ENCODE data around the gene ZNF747. TPM values are rescaled to one million over a fixed set of nuclear protein-coding genes. Genes with fewer than 3 reads are reported as not detected.
"Not testable (repeated sequence)": the region's sequence is repeated elsewhere in the genome, so short reads cannot be mapped to it uniquely, and the experiment has no call there.

Gene ZNF747
- total RNA-seq, 1 donor from 2014 or later = 8.9 TPM

GRCh38 chr16:30524575-30525568 is 9.8 kb downstream of the ZNF747 start:
- intact Hi-C loops (cut with micrococcal nuclease) = loop anchor here (10.0 kb wide), 1 partner anchor 80 kb away; the partner anchor contains the start of gene SEPHS2
- TF ChIP-seq CTCF (IDR thresholded peaks at IDR 0.05; ENCODE audit: borderline replicate concordance) = no peak
- DNase-seq = no peak

GRCh38 chr16:30523768-30524574 is 10.7 kb downstream of the ZNF747 start:
- TF ChIP-seq CTCF (IDR thresholded peaks at IDR 0.05; ENCODE audit: borderline replicate concordance) = no peak
- intact Hi-C loops (cut with micrococcal nuclease) = loop anchor here (10.0 kb wide), 1 partner anchor 79 kb away; the partner anchor contains the start of gene SEPHS2
- peaks cover 50% of the 10 kb centered on the region for H3K4me1 ChIP-seq
- no peaks in the 10 kb centered on the region for H3K27me3 ChIP-seq (ENCODE audit: low read depth)
- H3K27ac ChIP-seq (replicated peaks) = peak overlapping the region; percentile 51
- peak; percentile 55 for DNase-seq
- peaks cover 10% of the 10 kb centered on the region for H3K36me3 ChIP-seq
- peak overlapping the region; percentile 37 for H3K4me3 ChIP-seq
- H3K9me3 ChIP-seq (replicated peaks) = no peaks in the 10 kb centered on the region

More at GRCh38 chr16:30524575-30525568, 9.8 kb downstream of the ZNF747 start:
- Histone ChIP-seq H3K27ac (replicated peaks) (peak overlapping the region; percentile 98), H3K9me3 (replicated peaks) (no peaks in the 10 kb centered on the region), H3K36me3 (peaks cover 10% of the 10 kb centered on the region), H3K4me1 (peaks cover 50% of the 10 kb centered on the region), H3K4me3 (peak overlapping the region; percentile 76), H3K27me3 (ENCODE audit: low read depth) (no peaks in the 10 kb centered on the region)

GRCh38 chr16:30522702-30523463 is 11.8 kb downstream of the ZNF747 start:
- H3K27ac ChIP-seq (replicated peaks); H3K27me3 ChIP-seq (ENCODE audit: low read depth); DNase-seq; H3K9me3 ChIP-seq (replicated peaks); H3K4me3 ChIP-seq: not testable (repeated sequence)
- peaks cover 10% of the 10 kb centered on the region for H3K36me3 ChIP-seq
- peaks cover 41% of the 10 kb centered on the region for H3K4me1 ChIP-seq
- intact Hi-C loops (cut with micrococcal nuclease) = loop anchor here (10.0 kb wide), 1 partner anchor 78 kb away; the partner anchor contains the start of gene SEPHS2

- TF ChIP-seq CTCF (IDR thresholded peaks at IDR 0.05; ENCODE audit: borderline replicate concordance) = no peak
- Histone ChIP-seq H3K36me3 (peaks cover 10% of the 10 kb centered on the region), H3K4me1 (peaks cover 36% of the 10 kb centered on the region), H3K27me3 (ENCODE audit: low read depth) (no peaks in the 10 kb centered on the region), H3K27ac (replicated peaks) (no peak overlapping the region), H3K4me3 (no peak overlapping the region), H3K9me3 (replicated peaks) (no peaks in the 10 kb centered on the region)
- no peak for DNase-seq
- intact Hi-C loops (cut with micrococcal nuclease) = loop anchor here (10.0 kb wide), 1 partner anchor 77 kb away; the partner anchor contains the start of gene SEPHS2
These were observed 12.6 kb downstream of the ZNF747 start for GRCh38 chr16:30521873-30522641.

GRCh38 chr16:30521476-30521872 is 13.2 kb downstream of the ZNF747 start:
- DNase-seq = no peak
- no peak for TF ChIP-seq CTCF (IDR thresholded peaks at IDR 0.05; ENCODE audit: borderline replicate concordance)
- Histone ChIP-seq H3K4me3 (no peak overlapping the region), H3K36me3 (peaks cover 10% of the 10 kb centered on the region), H3K27me3 (ENCODE audit: low read depth) (peaks cover 5% of the 10 kb centered on the region), H3K4me1 (peaks cover 36% of the 10 kb centered on the region), H3K9me3 (replicated peaks) (no peaks in the 10 kb centered on the region), H3K27ac (replicated peaks) (no peak overlapping the region)
- intact Hi-C loops (cut with micrococcal nuclease) = loop anchor here (10.0 kb wide), 1 partner anchor 77 kb away; the partner anchor contains the start of gene SEPHS2

Measured in left ventricle myocardium inferior (tissue), 1 donor.